Limb (tissue), 2 donors: ENCODE data around the gene CEACAM19.
"Not testable (repeated sequence)": the region's sequence is repeated elsewhere in the genome, so short reads cannot be mapped to it uniquely, and the experiment has no call there.

Source experiments
- DNase-seq, 2 donors: peaks; one replicate each; pipeline ENCODE4 v3.0.0-alpha.2; 2016; ENCODE audit errors: extremely low spot score in 2 of 2

CEACAM19 gene

GRCh38 chr19:44645407-44646048 lies 25.8 kb upstream of the CEACAM19 start:
- no peak for DNase-seq

- DNase-seq: no peak
Observed at GRCh38 chr19:44646049-44646416, 25.2 kb upstream of the CEACAM19 start.

DNA sequence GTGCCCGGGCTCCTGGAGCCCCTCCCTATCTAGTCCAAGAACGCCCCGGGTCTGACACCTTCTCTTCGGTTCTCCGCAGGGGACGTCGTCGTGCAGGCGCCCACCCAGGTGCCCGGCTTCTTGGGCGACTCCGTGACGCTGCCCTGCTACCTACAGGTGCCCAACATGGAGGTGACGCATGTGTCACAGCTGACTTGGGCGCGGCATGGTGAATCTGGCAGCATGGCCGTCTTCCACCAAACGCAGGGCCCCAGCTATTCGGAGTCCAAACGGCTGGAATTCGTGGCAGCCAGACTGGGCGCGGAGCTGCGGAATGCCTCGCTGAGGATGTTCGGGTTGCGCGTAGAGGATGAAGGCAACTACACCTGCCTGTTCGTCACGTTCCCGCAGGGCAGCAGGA lies 24.1 kb upstream of the CEACAM19 start:
- DNase-seq: no peak

DNA sequence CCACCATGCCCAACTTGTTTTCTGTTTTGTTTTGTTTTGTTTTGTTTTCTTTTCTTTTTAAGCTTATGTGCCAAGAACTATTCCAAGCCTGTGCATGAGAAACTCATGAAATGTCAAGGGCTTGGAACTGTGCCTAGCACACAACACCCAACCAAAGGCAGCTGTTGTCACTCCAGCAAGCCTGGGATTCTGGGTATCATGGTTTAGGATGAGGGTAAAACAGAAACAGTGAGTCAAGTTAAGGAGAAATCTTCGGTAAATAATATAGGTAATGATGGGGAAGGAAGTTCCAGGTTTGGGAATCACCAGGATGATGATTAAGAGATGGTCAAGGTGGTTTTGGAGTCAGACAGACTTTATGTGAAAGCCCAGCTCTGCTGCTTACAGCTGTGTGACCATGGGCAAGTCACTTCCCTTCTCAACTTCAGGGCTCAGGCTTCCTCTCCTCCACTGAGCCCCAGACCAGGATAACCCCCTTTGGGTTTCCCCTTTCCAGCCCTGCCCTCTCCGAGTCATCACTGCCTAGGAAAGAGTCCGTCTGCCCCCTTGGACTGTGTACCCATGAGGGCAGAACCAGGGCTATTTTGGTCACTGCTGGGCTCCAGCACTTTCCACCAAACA lies 22.5 kb upstream of the CEACAM19 start:
- peak in 1 of 2 donors; percentile 15 for DNase-seq

DNA sequence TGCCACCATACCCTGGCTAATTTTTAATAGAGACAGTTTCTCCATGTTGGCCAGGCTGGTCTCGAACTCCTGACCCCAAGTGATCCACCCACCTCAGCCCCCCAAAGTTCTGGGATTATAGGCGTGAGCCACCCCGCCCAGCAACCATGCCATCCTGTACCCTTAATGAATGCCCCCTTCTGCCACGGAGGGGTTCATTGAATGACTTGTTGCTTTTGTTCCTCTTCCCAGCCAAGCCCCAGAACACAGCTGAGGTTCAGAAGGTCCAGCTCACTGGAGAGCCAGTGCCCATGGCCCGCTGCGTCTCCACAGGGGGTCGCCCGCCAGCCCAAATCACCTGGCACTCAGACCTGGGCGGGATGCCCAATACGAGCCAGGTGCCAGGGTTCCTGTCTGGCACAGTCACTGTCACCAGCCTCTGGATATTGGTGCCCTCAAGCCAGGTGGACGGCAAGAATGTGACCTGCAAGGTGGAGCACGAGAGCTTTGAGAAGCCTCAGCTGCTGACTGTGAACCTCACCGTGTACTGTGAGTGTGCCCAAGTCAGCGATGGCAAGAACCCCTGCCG lies 21.6 kb upstream of the CEACAM19 start:
- no peak for DNase-seq

DNA sequence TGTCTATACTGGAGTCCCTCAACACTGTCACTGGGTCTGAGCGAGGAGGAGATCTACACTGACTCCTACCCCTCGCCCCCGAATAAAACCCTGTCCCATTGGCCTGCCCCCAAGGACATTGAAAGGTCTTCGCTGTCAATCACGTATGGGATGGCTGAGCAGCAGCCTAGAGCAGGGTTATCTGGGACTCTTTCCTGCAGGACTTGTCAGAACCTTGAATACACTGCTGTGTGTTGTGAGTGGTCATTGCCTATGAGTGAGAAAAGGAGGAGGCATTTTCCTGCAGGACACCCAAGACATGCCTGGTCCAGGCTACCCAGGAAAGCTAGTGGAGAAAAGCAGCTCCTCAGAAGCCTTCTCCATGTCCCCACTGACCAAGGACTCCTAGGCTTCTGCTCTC lies 17.9 kb upstream of the CEACAM19 start:
- DNase-seq: no peak

- DNase-seq: peak; percentile 32 to 55
Observed at GRCh38 chr19:44653977-44654774, 17.1 kb upstream of the CEACAM19 start.

DNA sequence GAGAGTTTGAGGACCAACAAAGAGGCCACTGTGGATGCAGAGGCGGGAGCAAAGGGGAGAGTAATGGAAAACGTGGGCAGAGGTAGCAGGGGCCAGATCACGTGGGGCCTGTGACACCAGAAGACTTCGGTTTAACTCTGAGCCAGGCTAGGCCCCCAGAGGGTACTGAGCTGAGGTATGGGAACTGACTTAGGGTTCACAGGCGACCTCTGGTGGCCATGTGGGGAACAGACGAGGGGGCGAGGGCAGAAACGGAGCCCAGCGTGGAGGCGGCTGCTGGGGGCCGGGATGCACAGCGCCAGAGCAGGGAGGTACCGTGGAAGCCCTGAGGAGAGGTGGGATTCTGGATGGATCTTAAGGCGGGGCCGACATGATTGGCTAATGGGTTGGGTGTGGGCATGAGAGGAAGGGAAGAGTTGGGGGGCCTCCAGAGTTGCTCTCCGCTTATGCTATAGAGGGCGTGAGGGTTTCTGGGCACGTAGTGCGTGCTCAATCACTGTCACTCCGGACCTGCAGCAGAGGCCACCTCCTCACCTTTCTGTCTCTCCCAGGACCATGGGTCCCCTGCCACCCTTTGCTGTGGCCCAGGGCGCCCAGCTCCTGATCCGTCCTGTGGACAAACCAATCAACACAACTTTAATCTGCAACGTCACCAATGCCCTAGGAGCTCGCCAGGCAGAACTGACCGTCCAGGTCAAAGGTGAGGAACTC lies 13.9 kb upstream of the CEACAM19 start:
- DNase-seq: peak; percentile 54 to 80

GRCh38 chr19:44658069-44658733 lies 13.1 kb upstream of the CEACAM19 start:
- DNase-seq: no peak

- DNase-seq: no peak
Observed at GRCh38 chr19:44660081-44660480, 11.2 kb upstream of the CEACAM19 start.

DNA sequence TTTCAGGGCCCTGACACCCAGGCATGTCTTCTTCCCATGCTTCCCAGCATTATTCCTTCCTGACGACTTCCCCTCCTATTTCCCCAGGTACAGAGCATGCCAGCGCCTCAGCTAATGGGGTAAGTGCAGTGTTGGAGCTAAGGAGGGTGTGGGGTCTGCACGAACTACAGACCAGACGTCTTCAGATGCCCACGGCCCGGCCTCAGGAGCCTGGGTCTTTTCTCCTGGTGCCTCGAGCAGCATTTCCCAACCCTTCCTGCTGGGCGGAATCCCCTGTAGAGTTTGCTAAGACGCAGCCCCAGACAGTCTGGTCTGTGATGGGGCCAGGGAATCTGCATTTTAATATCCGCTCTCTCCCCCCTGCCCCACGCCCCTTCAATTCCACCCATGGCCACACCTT lies 10.1 kb upstream of the CEACAM19 start:
- DNase-seq: no peak

- no peak for DNase-seq
Observed at GRCh38 chr19:44661904-44662303, 9.4 kb upstream of the CEACAM19 start.

DNA sequence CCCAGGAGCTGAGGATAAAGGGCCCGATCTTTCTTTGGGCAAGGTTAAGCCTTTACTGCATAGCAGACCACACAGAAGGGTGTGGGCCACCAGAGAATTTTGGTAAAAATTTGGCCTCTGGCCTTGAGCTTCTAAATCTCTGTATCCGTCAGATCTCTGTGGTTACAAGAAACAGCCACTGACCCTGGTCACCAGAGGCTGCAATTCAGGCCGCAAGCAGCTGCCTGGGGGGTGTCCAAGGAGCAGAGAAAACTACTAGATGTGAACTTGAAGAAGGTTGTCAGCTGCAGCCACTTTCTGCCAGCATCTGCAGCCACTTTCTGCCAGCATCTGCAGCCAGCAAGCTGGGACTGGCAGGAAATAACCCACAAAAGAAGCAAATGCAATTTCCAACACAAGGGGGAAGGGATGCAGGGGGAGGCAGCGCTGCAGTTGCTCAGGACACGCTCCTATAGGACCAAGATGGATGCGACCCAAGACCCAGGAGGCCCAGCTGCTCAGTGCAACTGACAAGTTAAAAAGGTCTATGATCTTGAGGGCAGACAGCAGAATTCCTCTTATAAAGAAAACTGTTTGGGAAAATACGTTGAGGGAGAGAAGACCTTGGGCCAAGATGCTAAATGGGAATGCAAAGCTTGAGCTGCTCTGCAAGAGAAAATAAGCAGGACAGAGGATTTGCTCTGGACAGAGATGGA lies 8.4 kb upstream of the CEACAM19 start:
- DNase-seq: no peak

GRCh38 chr19:44663996-44664395 lies 7.3 kb upstream of the CEACAM19 start:
- DNase-seq: no peak

DNA sequence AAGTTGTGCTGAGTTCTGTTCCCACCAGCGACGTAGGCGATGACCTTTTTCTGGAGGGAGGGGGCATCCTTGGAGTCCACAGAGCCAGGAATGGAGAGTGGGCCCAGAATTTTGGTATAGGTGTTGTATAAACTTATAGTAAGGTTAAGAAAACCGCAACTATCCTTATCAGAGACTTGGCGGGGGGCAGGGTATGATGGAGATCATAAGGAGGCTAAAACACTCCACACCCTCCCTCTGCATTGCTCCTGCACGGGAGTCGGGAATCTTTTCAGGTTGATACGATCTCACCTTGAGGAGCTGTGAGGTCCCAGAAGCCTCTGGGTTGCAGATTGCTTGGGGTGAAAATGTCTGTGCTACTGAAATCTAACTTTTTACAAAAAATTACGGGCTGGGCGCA lies 6.3 kb upstream of the CEACAM19 start:
- no peak for DNase-seq

GRCh38 chr19:44666852-44667556 lies 4.3 kb upstream of the CEACAM19 start:
- no peak for DNase-seq

- DNase-seq: no peak
Observed at GRCh38 chr19:44668985-44669764, 2.1 kb upstream of the CEACAM19 start.

DNA sequence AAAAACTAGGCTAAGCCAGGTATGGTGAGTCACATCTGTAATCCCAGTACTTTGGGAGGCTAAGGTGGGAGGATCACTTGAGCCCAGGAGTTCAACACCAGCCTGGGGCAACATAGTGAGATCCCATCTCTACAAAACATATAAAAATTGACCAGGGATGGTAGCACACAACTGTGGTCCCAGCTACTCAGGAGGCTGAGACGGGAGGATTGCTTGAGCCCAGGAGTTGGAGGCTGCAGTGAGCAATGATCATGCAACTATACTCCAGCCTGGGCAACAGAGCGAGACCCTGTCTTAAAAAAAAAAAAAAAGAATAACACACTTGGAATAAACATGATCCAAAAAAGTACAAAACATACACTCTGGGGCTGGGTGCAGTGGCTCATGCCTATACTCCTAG lies 1.3 kb upstream of the CEACAM19 start:
- DNase-seq: not testable (repeated sequence)

- DNase-seq: no peak
Observed at GRCh38 chr19:44672226-44672625, 944 bp downstream of the CEACAM19 start.
